ENCODE data around the gene MORN3.
"Not testable (repeated sequence)": the region's sequence is repeated elsewhere in the genome, so short reads cannot be mapped to it uniquely, and the experiment has no call there.

Gene MORN3

GRCh38 chr12:121669521-121669900 is at the start of gene MORN3:
Gene MORN3 (minus strand): TSS chr12:121669654. CDS start chr12:121669483, 171 bp downstream.
- DNase-seq = no peak

- DNase-seq = peak; percentile 89
These were observed 49.3 kb upstream of the MORN3 start for GRCh38 chr12:121718653-121719239.

- DNase-seq = no peak
These were observed 47.7 kb upstream of the MORN3 start for GRCh38 chr12:121717041-121717699.

GRCh38 chr12:121715862-121716435 is 46.5 kb upstream of the MORN3 start:
- DNase-seq = no peak

- DNase-seq = not testable (repeated sequence)
These were observed 45.6 kb upstream of the MORN3 start for GRCh38 chr12:121715055-121715454.

GRCh38 chr12:121713793-121714192 is 44.3 kb upstream of the MORN3 start:
- peak; percentile 34 for DNase-seq

GRCh38 chr12:121713257-121713777 is 43.9 kb upstream of the MORN3 start:
- no peak for DNase-seq

GRCh38 chr12:121712461-121713256 is 43.2 kb upstream of the MORN3 start, which contains the start of gene TMEM120B:
Gene TMEM120B (plus strand): TSS chr12:121712752. CDS start chr12:121712896, 144 bp downstream.
- peak; percentile 82 for DNase-seq

- peak; percentile 95 for DNase-seq
These were observed 42.7 kb upstream of the MORN3 start for GRCh38 chr12:121712190-121712460.

GRCh38 chr12:121711361-121712189 is 42.1 kb upstream of the MORN3 start:
- DNase-seq = no peak

- peak; percentile 46 for DNase-seq
These were observed 40.1 kb upstream of the MORN3 start for GRCh38 chr12:121709478-121709961.

- DNase-seq = not testable (repeated sequence)
These were observed 39.6 kb upstream of the MORN3 start for GRCh38 chr12:121709064-121709424.

GRCh38 chr12:121708313-121709063 is 39.0 kb upstream of the MORN3 start:
- DNase-seq = no peak

GRCh38 chr12:121705514-121705913 is 36.1 kb upstream of the MORN3 start:
- no peak for DNase-seq

GRCh38 chr12:121702944-121703343 is 33.5 kb upstream of the MORN3 start:
- no peak for DNase-seq

- no peak for DNase-seq
These were observed 32.3 kb upstream of the MORN3 start for GRCh38 chr12:121701667-121702277.

GRCh38 chr12:121697861-121698260 is 28.4 kb upstream of the MORN3 start:
- DNase-seq = not testable (repeated sequence)

GRCh38 chr12:121697093-121697698 is 27.7 kb upstream of the MORN3 start:
- DNase-seq = peak; percentile 84

- DNase-seq = no peak
These were observed 23.8 kb upstream of the MORN3 start for GRCh38 chr12:121693155-121693687.

GRCh38 chr12:121692744-121693143 is 23.3 kb upstream of the MORN3 start:
- DNase-seq = not testable (repeated sequence)
